H1 (cell line): ENCODE measurements around the gene PPP1R15B. TPM values are rescaled to one million over a fixed set of nuclear protein-coding genes. Genes with fewer than 3 reads are reported as not detected.

Experiments used
- CTCF ChIA-PET: fragments of 300-600 bp; sonication (Branson Sonifier 250); formaldehyde crosslinking; loops from one replicate; lab custom pipeline; 2021; ENCODE audit not compliant: partially characterized antibody; lab: Charles Lee
- POLR2A ChIA-PET: fragments of 300-600 bp; sonication (Branson Sonifier 250); formaldehyde crosslinking; loops from one replicate; lab custom pipeline; 2021; ENCODE audit warnings: inconsistent platforms; ENCODE audit not compliant: partially characterized antibody; lab: Charles Lee
- DNase-seq, 2 experiments: peaks; one replicate each; pipeline versions ENCODE4 v3.0.0 to v3.0.0-alpha.2; 2010 to 2022; ENCODE audit warnings: low spot score in 2 of 2, low read depth in 1 of 2, mixed read lengths in 1 of 2
- FAIRE-seq: peaks from 2 replicates; lab custom pipeline; 2011; peaks lifted over from hg19 to GRCh38; lab: Jason Lieb, UNC
- H2AFZ ChIP-seq: 2 replicates; pipeline ENCODE4 v1.8.1; 2012; ENCODE audit warnings: low read length, inconsistent platforms
- H2AK5ac ChIP-seq: 2 replicates; pipeline ENCODE4 v1.6.1; 2013; ENCODE audit warnings: low read depth, low read length
- H2BK120ac ChIP-seq: replicated peaks from 2 replicates; pipeline ENCODE3; 2013; ENCODE audit warnings: low read depth, low read length, inconsistent platforms
- H2BK12ac ChIP-seq: 2 replicates; pipeline ENCODE4 v1.6.1; 2013; ENCODE audit warnings: low read depth, low read length
- H2BK15ac ChIP-seq: 2 replicates; pipeline ENCODE4 v1.6.1; 2013; ENCODE audit warnings: low read length
- H2BK20ac ChIP-seq: 2 replicates; pipeline ENCODE4 v1.6.1; 2013; ENCODE audit warnings: low read length
- H2BK5ac ChIP-seq: 2 replicates; pipeline ENCODE4 v1.6.1; 2013; ENCODE audit warnings: low read depth, low read length
- H3K14ac ChIP-seq: 2 replicates; pipeline ENCODE4 v1.6.1; 2013; ENCODE audit warnings: inconsistent platforms; ENCODE audit not compliant: insufficient read length
- H3K18ac ChIP-seq: 2 replicates; pipeline ENCODE4 v1.6.1; 2013; ENCODE audit warnings: low read length; ENCODE audit errors: extremely low read depth
- H3K23ac ChIP-seq: 2 replicates; pipeline ENCODE4 v1.6.1; 2013; ENCODE audit warnings: inconsistent platforms; ENCODE audit not compliant: insufficient read length
- H3K23me2 ChIP-seq: 2 replicates; pipeline ENCODE4 v1.6.1; 2013; ENCODE audit warnings: low read depth, low read length
- H3K27ac ChIP-seq: 2 replicates; pipeline ENCODE4 v1.6.1; 2011; ENCODE audit warnings: low read depth, low read length, inconsistent platforms
- H3K27me3 ChIP-seq, 4 experiments: replicated peaks in 1 of 4; 1 replicate in 1 of 4; 2 replicates in 3 of 4; pipeline versions ENCODE4 v1.6.1 to v1.8.1; 2011 to 2013; ENCODE audit warnings: low read length in 3 of 4, mild to moderate bottlenecking in 3 of 4, inconsistent platforms in 2 of 4, mixed read lengths in 2 of 4, moderate library complexity in 1 of 4; ENCODE audit not compliant: control insufficient read depth in 3 of 4, insufficient read depth in 3 of 4; ENCODE audit errors: extremely low read depth in 1 of 4
- H3K36me3 ChIP-seq, 4 experiments: 2 replicates each; pipeline versions ENCODE4 v1.6.1 to v1.8.1; 2011 to 2013; ENCODE audit warnings: mild to moderate bottlenecking in 4 of 4, low read length in 3 of 4, moderate library complexity in 2 of 4, control low read depth in 1 of 4, inconsistent platforms in 1 of 4; ENCODE audit not compliant: insufficient read depth in 4 of 4, control insufficient read depth in 2 of 4
- H3K4ac ChIP-seq: replicated peaks from 2 replicates; pipeline ENCODE3; 2013; ENCODE audit warnings: low read length, low read depth, mixed read lengths, inconsistent platforms; ENCODE audit not compliant: insufficient read length
- H3K4me1 ChIP-seq, 4 experiments: replicated peaks in 1 of 4; 1 replicate in 1 of 4; 2 replicates in 3 of 4; pipeline versions ENCODE4 v1.6.1 to v1.8.1; 2011 to 2013; ENCODE audit warnings: low read length in 3 of 4, inconsistent platforms in 2 of 4, mixed read lengths in 1 of 4; ENCODE audit not compliant: insufficient read depth in 4 of 4, control insufficient read depth in 3 of 4
- H3K4me2 ChIP-seq, 2 experiments: 2 replicates each; pipeline versions ENCODE4 v1.6.1 to v1.8.1; 2011 to 2013; ENCODE audit warnings: low read depth in 2 of 2, low read length in 2 of 2, control low read depth in 1 of 2, inconsistent platforms in 1 of 2, mild to moderate bottlenecking in 1 of 2; ENCODE audit not compliant: insufficient read depth in 1 of 2
- H3K4me3 ChIP-seq, 4 experiments: fragments of 200-600, 300-600 bp in 1 of 4; sonication (generic), shearing (Covaris generic), sonication (Bioruptor Twin) in 1 of 4; 2 replicates each; pipeline versions ENCODE4 v1.5.1 to v1.8.1; 2011 to 2016; ENCODE audit warnings: low read length in 4 of 4, low read depth in 3 of 4, control low read depth in 2 of 4, inconsistent platforms in 2 of 4, mild to moderate bottlenecking in 2 of 4, mixed read lengths in 1 of 4, moderate library complexity in 1 of 4; ENCODE audit not compliant: insufficient read depth in 2 of 4; ENCODE audit errors: extremely low read depth in 1 of 4
- H3K56ac ChIP-seq: replicated peaks from 2 replicates; pipeline ENCODE3; 2013; ENCODE audit warnings: low read depth, mild to moderate bottlenecking, mixed read lengths, low read length, inconsistent platforms; ENCODE audit not compliant: insufficient read length
- H3K79me1 ChIP-seq: 2 replicates; pipeline ENCODE4 v1.6.1; 2013; ENCODE audit warnings: low read depth, low read length, control low read depth
- H3K79me2 ChIP-seq, 2 experiments: 2 replicates each; pipeline versions ENCODE4 v1.6.1 to v1.8.1; 2012 to 2013; ENCODE audit warnings: low read length in 2 of 2, mild to moderate bottlenecking in 2 of 2, inconsistent platforms in 1 of 2; ENCODE audit not compliant: insufficient read depth in 2 of 2, control insufficient read depth in 1 of 2
- H3K9ac ChIP-seq, 4 experiments: replicated peaks in 1 of 4; 1 replicate in 1 of 4; 2 replicates in 3 of 4; pipeline versions ENCODE4 v1.6.1 to v1.8.1; 2011 to 2013; ENCODE audit warnings: low read depth in 3 of 4, low read length in 3 of 4, control low read depth in 2 of 4, mild to moderate bottlenecking in 2 of 4, moderate library complexity in 2 of 4, inconsistent platforms in 1 of 4; ENCODE audit errors: extremely low read depth in 1 of 4
- H3K9me3 ChIP-seq, 2 experiments: 2 replicates each; pipeline versions ENCODE4 v1.6.1 to v1.8.1; 2012 to 2013; ENCODE audit warnings: mild to moderate bottlenecking in 2 of 2, moderate library complexity in 2 of 2, control low read depth in 1 of 2, inconsistent platforms in 1 of 2, low read depth in 1 of 2, low read length in 1 of 2, mixed read lengths in 1 of 2; ENCODE audit not compliant: insufficient read depth in 2 of 2
- H4K20me1 ChIP-seq, 2 experiments: replicated peaks in 1 of 2; 2 replicates each; pipeline versions ENCODE3 to v1.8.1; 2011 to 2013; ENCODE audit warnings: inconsistent platforms in 2 of 2, low read length in 2 of 2, mild to moderate bottlenecking in 1 of 2; ENCODE audit not compliant: insufficient read depth in 2 of 2, control insufficient read depth in 1 of 2
- H4K5ac ChIP-seq: 2 replicates; pipeline ENCODE4 v1.6.1; 2013; ENCODE audit warnings: low read length, low read depth, mixed read lengths, inconsistent platforms; ENCODE audit not compliant: insufficient read length
- H4K8ac ChIP-seq: 2 replicates; pipeline ENCODE4 v1.8.0; 2013; ENCODE audit warnings: mild to moderate bottlenecking, moderate library complexity, low read length, inconsistent platforms; ENCODE audit not compliant: insufficient read depth; ENCODE audit errors: extremely low read depth
- H4K91ac ChIP-seq: replicated peaks from 2 replicates; pipeline ENCODE3; 2013; ENCODE audit warnings: low read length, mixed read lengths, inconsistent platforms; ENCODE audit not compliant: insufficient read length
- BACH1 ChIP-seq: IDR thresholded peaks from 2 replicates; pipeline ENCODE4 v1.6.1; 2012; ENCODE audit warnings: low read length, improper control_type of control experiment
- CHD1 ChIP-seq: IDR thresholded peaks from 2 replicates; pipeline ENCODE4 v1.6.1; 2012; ENCODE audit warnings: low read depth, low read length, improper control_type of control experiment
- CHD2 ChIP-seq: IDR thresholded peaks from 2 replicates; pipeline ENCODE4 v1.6.1; 2012; ENCODE audit warnings: low read length, improper control_type of control experiment
- EZH2 ChIP-seq: fragments of 200-600 bp; sonication (generic); IDR thresholded peaks from 2 replicates; pipeline ENCODE4 v1.7.1; 2012; ENCODE audit warnings: low read depth, mild to moderate bottlenecking, moderate library complexity, low read length, inconsistent platforms; ENCODE audit not compliant: severe bottlenecking
- HDAC6 ChIP-seq: IDR thresholded peaks from one replicate; pipeline ENCODE4 v1.7.1; 2012; ENCODE audit warnings: low read depth, mild to moderate bottlenecking, inconsistent platforms, low read length, moderate library complexity
- JUN ChIP-seq: IDR thresholded peaks from 2 replicates; pipeline ENCODE4 v1.6.1; 2011; ENCODE audit warnings: low read depth, mild to moderate bottlenecking, improper control_type of control experiment, low read length
- KDM5A ChIP-seq: fragments of 200-600 bp; IDR thresholded peaks from 2 replicates; pipeline ENCODE4 v1.7.1; 2012; ENCODE audit warnings: mild to moderate bottlenecking, low read length, inconsistent platforms, mixed read lengths
- POLR2A ChIP-seq, 2 experiments: IDR thresholded peaks; 1 replicate in 1 of 2; 2 replicates in 1 of 2; pipeline ENCODE4 v1.6.1; 2011; ENCODE audit warnings: low read depth in 2 of 2, low read length in 2 of 2, mild to moderate bottlenecking in 2 of 2; ENCODE audit errors: control extremely low read depth in 1 of 2
- ZNF274 ChIP-seq: IDR thresholded peaks from 2 replicates; pipeline ENCODE4 v1.7.0; 2012; ENCODE audit warnings: low read length, borderline replicate concordance; ENCODE audit errors: extremely low read depth
- WGBS, 2 experiments: shearing (Covaris generic) in 1 of 2; methylation state at CpG; one replicate each; pipeline versions ENCODE4 v1.1.6 to v1.1.7; 2013 to 2015; ENCODE audit warnings: low lambda C conversion rate in 2 of 2, mixed read lengths in 2 of 2, inconsistent platforms in 1 of 2, low coverage in 1 of 2, missing lambda C conversion rate in 1 of 2; ENCODE audit not compliant: insufficient replicate concordance in 2 of 2, insufficient coverage in 1 of 2, insufficient read length in 1 of 2; ENCODE audit errors: extremely low coverage in 1 of 2, missing lambda C conversion rate in 1 of 2; 5-methylcytosine and 5-hydroxymethylcytosine counted together
- polyA plus RNA-seq, 7 experiments: library from polyadenylated mRNA; depleted of rRNA in 3 of 7; stranded (reverse) in 5 of 7; unstranded in 2 of 7; fragments of >200 nt in 5 of 7; fragments of 200-250 nt in 2 of 7; gene quantifications; 1 replicate in 5 of 7; 2 replicates in 1 of 7; 4 replicates in 1 of 7; pipeline versions ENCODE4 v1.2.1 to v1.2.3, GENCODE V29; 2011 to 2013; ENCODE audit warnings: missing spikeins in 2 of 7, mixed read lengths in 2 of 7
- total RNA-seq: library from RNA; stranded (reverse); fragmentation: NEBNext Ultra II Directional; extraction: Animal tissue kit (Norgen Biotek cat#: 25700); gene quantifications from 2 replicates; pipeline ENCODE4 v1.2.1, GENCODE V29; 2021
- TF ChIP-seq, protein P1 (sequence below): IDR thresholded peaks from 2 replicates; pipeline ENCODE4 v1.6.1; 2012; ENCODE audit warnings: inconsistent platforms
- TF ChIP-seq, protein P2 (sequence below): IDR thresholded peaks from 2 replicates; pipeline ENCODE4 v1.6.1; 2011; ENCODE audit warnings: low read length, improper control_type of control experiment

The PPP1R15B gene
- total and polyA plus RNA-seq, 2 of the 8 experiments (the other 6 are each of a cell fraction or from before 2014, with no cell fraction given) = 14.4 to 72.2 TPM

DNA sequence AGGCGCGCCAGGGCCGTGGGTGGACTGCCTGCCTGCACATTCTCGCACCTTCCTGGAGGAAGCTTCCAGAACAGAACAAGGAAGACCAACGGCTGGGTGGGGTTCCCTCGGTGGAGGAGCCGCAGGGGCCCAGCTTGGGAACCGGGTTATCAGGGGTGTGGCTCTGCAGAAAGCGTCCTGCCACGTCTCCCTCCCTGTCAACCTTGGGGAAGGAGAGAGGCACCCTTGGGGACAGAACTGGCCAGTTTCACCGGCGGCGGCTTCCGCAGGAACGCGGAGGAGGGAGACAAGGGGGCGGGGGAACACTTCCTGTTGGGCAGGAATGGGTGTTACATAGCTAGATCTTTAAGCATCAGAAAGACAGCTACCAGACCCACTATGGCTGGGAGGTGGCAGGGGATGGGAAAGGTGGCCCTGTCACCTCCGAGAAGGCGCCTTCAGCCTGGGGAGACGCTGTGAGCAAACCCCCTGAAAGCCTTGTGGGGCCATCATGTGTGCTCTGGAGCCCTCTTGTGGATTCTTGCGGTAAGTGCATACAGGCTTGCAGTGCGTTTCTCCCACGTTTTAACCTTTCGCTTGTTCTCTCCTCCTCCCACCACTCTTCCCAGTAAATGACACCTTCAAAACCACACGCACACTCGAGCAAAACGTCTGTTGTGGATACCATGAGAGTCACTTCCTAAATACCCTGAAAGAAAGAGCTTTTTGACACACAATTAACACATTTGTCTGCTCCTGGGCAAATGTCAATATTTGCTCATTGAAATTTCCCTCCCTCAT lies 48.1 kb downstream of the PPP1R15B start:
- H3K4me3 ChIP-seq = peak overlapping the region in 3 of 4 experiments; percentile 30 to 50 (median 45); a peak in 6 of 8 replicates
- no peaks in the 10 kb centered on the region for H3K79me1 ChIP-seq
- H3K27me3 ChIP-seq = peaks cover 0 to 9% (median 5%) of the 10 kb centered on the region in 4 experiments; a peak in 4 of 7 replicates
- H4K20me1 ChIP-seq = no peaks in the 10 kb centered on the region
- no peak overlapping the region for H2BK20ac ChIP-seq
- H3K9me3 ChIP-seq = no peaks in the 10 kb centered on the region
- no peak overlapping the region for H4K5ac ChIP-seq
- H3K9ac ChIP-seq = no peak overlapping the region
- DNase-seq = peak in 1 of 2 experiments; percentile 91
- no peaks in the 10 kb centered on the region for H3K36me3 ChIP-seq
- ChIA-PET CTCF (interaction anchor here (0.6 to 9.5 kb wide), 52 partner anchors 10 to 608 kb away, joined by 3 to 318 read pairs (median 8); partner anchors contain the start of genes GOLT1A, KISS1 and REN), POLR2A (interaction anchor here (0.7 to 1.7 kb wide), 3 partner anchors 15 to 204 kb away, joined by 3 to 5 read pairs (median 4); no protein-coding TSS in a partner anchor)
- H3K14ac ChIP-seq = no peak overlapping the region
- H2AK5ac ChIP-seq = no peak overlapping the region
- peak overlapping the region; percentile 72 for H3K18ac ChIP-seq
- WGBS, 2 experiments = 20% methylated on average over 27 of the region's 27 CpGs; no CpG with 5 or more reads in 1 of the 2 experiments
- H4K8ac ChIP-seq = no peak overlapping the region; the same call in 1 of the 2 replicates
- H3K4me1 ChIP-seq = peaks cover 8 to 9% (median 9%) of the 10 kb centered on the region in 4 experiments
- peak; percentile 81 for FAIRE-seq
- H3K4me2 ChIP-seq = peak overlapping the region; percentile 1 to 77
- H3K4ac ChIP-seq = no peak overlapping the region
- H3K23me2 ChIP-seq = no peaks in the 10 kb centered on the region
- no peak overlapping the region for H3K23ac ChIP-seq
- H3K56ac ChIP-seq = no peak overlapping the region
- peak overlapping the region; percentile 31; the same call in 1 of the 2 replicates for H2BK12ac ChIP-seq
- H4K91ac ChIP-seq = no peak overlapping the region
- no peak overlapping the region for H2AFZ ChIP-seq
- no peak overlapping the region for H2BK120ac ChIP-seq
- H2BK15ac ChIP-seq = no peak overlapping the region
- no peaks in the 10 kb centered on the region for H3K79me2 ChIP-seq
- H3K27ac ChIP-seq = no peak overlapping the region
- no peak overlapping the region for H2BK5ac ChIP-seq
- TF ChIP-seq CHD2 (no peak), BACH1 (no peak), ZNF274 (no peak), HDAC6 (no peak), JUN (no peak), POLR2A (IDR thresholded peaks at IDR 0.05; ENCODE audit: control extremely low read depth in 1 of 2, low read depth in 2 of 2, low read length in 2 of 2) (no peak), KDM5A (no peak), CHD1 (no peak), EZH2 (no peak)
- TF ChIP-seq, protein P1, sequence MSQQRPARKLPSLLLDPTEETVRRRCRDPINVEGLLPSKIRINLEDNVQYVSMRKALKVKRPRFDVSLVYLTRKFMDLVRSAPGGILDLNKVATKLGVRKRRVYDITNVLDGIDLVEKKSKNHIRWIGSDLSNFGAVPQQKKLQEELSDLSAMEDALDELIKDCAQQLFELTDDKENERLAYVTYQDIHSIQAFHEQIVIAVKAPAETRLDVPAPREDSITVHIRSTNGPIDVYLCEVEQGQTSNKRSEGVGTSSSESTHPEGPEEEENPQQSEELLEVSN = peak; percentile 43
- TF ChIP-seq, protein P2, sequence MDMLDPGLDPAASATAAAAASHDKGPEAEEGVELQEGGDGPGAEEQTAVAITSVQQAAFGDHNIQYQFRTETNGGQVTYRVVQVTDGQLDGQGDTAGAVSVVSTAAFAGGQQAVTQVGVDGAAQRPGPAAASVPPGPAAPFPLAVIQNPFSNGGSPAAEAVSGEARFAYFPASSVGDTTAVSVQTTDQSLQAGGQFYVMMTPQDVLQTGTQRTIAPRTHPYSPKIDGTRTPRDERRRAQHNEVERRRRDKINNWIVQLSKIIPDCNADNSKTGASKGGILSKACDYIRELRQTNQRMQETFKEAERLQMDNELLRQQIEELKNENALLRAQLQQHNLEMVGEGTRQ = no peak
